ENCODE results near the gene LHX6.

LHX6 gene

GRCh38 chr9:122164286-122164685 lies 64.5 kb downstream of the LHX6 start:
- TF ChIP-seq, protein P1, sequence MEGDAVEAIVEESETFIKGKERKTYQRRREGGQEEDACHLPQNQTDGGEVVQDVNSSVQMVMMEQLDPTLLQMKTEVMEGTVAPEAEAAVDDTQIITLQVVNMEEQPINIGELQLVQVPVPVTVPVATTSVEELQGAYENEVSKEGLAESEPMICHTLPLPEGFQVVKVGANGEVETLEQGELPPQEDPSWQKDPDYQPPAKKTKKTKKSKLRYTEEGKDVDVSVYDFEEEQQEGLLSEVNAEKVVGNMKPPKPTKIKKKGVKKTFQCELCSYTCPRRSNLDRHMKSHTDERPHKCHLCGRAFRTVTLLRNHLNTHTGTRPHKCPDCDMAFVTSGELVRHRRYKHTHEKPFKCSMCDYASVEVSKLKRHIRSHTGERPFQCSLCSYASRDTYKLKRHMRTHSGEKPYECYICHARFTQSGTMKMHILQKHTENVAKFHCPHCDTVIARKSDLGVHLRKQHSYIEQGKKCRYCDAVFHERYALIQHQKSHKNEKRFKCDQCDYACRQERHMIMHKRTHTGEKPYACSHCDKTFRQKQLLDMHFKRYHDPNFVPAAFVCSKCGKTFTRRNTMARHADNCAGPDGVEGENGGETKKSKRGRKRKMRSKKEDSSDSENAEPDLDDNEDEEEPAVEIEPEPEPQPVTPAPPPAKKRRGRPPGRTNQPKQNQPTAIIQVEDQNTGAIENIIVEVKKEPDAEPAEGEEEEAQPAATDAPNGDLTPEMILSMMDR (conservative IDR thresholded peaks at IDR 0.05; ENCODE audit: low read depth, low read length) = no peak
- H3K4me3 ChIP-seq (ENCODE audit: low read length) = no peak overlapping the region

DNA sequence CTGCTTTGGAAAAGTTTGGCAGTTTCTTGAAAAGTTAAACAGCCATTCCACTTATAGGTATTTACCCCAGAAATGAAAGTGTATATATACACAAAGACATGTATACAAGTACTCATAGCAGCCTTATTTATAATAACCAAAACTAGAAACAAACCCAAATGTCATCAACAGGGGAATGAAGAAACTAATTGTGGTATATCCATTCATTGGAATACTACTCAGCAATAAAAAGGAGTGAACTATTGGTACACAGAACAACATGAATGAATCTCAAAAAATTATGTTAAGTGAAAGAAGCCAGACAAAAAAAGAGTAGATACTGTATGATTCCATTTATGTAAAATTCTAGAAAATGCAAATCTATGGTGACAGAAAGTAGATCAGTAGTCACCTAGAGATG lies 66.3 kb downstream of the LHX6 start:
- TF ChIP-seq, protein P1 (conservative IDR thresholded peaks at IDR 0.05; ENCODE audit: low read depth, low read length) = no peak
- DNase-seq (ENCODE audit: low read depth) = no peak
- H3K4me3 ChIP-seq (ENCODE audit: low read length) = no peak overlapping the region

More at GRCh38 chr9:122164286-122164685, 64.5 kb downstream of the LHX6 start:
- DNase-seq (ENCODE audit: low read depth) = no peak

GRCh38 chr9:122159925-122160246 lies 68.9 kb downstream of the LHX6 start:
- TF ChIP-seq, protein P1 (conservative IDR thresholded peaks at IDR 0.05; ENCODE audit: low read depth, low read length) = no peak
- DNase-seq (ENCODE audit: low read depth) = no peak
- H3K4me3 ChIP-seq (ENCODE audit: low read length) = peak overlapping the region; percentile 96

DNA sequence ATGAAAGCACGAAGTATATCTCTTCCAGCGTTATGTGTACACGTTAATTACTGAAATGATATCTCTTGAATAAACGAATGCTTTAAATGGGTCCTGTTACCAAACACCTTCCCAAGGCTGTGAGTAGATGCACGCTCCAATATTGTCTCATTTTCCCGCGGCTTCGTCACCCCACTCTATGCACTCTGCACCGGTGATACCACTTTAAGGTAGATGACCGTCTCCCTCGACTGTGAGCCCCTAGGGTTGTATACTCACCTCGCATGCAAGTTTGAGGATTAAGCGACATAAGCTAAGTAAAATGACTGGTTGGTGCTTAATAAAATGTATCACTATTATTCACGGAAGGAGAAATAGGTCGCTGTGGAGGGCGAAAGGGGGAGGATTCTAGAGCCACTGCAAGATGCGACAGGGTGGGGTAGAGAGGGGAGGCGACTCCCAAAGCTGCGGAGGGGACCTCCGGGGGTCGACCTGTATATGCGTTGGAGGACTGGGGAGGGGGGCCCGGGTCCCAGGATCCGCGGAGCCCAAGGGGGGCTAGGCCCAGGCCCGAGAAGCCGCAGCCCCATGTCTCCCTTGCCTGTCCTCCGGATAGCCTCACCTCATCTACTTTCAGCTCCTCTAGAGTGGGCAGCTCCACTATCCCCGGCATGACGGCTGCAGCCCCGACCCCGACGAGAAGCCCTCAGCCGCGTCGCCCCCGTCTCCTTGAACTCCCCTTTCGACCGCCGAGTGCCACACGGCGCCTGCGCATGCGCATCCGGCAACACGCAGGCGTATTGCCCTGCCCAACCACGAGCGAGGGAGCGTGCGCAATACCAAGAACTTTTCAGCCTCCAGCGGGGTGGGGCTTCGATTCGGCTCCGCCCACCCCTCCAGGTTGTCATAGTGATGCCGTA lies 69.5 kb downstream of the LHX6 start, which contains the start of the genes MORN5 and NDUFA8:
Gene MORN5 (plus strand): TSS at position 883 of the 899 bp plus-strand sequence. CDS start 65 bp downstream, outside the sequence.
Gene NDUFA8 (minus strand): TSS at position 754 of the 899 bp plus-strand sequence. CDS start 102 bp downstream, at position 652.
- H3K4me3 ChIP-seq (ENCODE audit: low read length) = peak within 1 kb of the TSS; percentile 96
- TF ChIP-seq, protein P1 (conservative IDR thresholded peaks at IDR 0.05; ENCODE audit: low read depth, low read length) = no peak
- DNase-seq (ENCODE audit: low read depth) = peak; percentile 80

- TF ChIP-seq, protein P1 (conservative IDR thresholded peaks at IDR 0.05; ENCODE audit: low read depth, low read length) = peak; percentile 82
- peak overlapping the region; percentile 6 for H3K4me3 ChIP-seq (ENCODE audit: low read length)
- no peak for DNase-seq (ENCODE audit: low read depth)
Measured at GRCh38 chr9:122158202-122158601, 70.6 kb downstream of the LHX6 start.

DNA sequence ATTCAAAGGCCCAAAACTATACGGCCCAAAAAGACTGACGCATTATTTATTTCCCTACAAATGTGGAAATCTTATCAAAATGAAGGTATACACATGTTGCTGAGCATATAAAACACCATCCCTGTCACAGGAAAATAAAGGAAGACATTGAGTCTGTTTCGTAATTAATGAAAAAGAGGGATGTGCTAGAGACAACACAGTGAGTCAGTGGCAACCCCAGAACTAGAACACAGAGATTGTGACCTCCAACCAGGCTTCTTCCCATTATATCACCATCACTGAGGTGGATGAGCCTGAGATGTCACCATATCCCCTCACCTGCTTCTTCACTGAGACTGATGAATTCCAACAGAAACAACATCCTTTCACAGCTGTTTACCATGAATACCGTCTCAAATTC lies 73.0 kb downstream of the LHX6 start:
- DNase-seq (ENCODE audit: low read depth) = no peak
- H3K4me3 ChIP-seq (ENCODE audit: low read length) = no peak overlapping the region
- TF ChIP-seq, protein P1 (conservative IDR thresholded peaks at IDR 0.05; ENCODE audit: low read depth, low read length) = no peak
